Sigmoid colon (tissue), 3 donors: ENCODE results near the gene GFM1.

Experiments
- CTCF ChIP-seq, 4 experiments: fragments of 450-650 bp in 3 of 4; fragments of 200-600 bp in 1 of 4; IDR thresholded peaks; one replicate each; pipeline ENCODE4 v1.5.1; 2016 to 2019; ENCODE audit warnings: antibody characterized with exemption in 4 of 4, mild to moderate bottlenecking in 3 of 4, moderate library complexity in 2 of 4
- POLR2A ChIP-seq, 2 donors: fragments of 450-650 bp; IDR thresholded peaks; one replicate each; pipeline ENCODE4 v1.6.1; 2016; ENCODE audit warnings: antibody characterized with exemption in 2 of 2, mild to moderate bottlenecking in 2 of 2, moderate library complexity in 2 of 2

GRCh38 chr3:158737976-158738615, 93.8 kb downstream of the GFM1 start:
- no peak for TF ChIP-seq CTCF (IDR thresholded peaks at IDR 0.05)
- TF ChIP-seq POLR2A (IDR thresholded peaks at IDR 0.05): no peak
